KMS-11 (cell line): ENCODE data around the gene CHGA.

Source experiments
- H2AFZ ChIP-seq: fragments of 200-600 bp; sonication (generic); 2 replicates; pipeline ENCODE4 v1.6.1; 2016; ENCODE audit warnings: antibody characterized with exemption, mixed run types, low read depth
- H3K27ac ChIP-seq: fragments of 200-600 bp; sonication (generic); 2 replicates; pipeline ENCODE4 v1.6.1; 2016; ENCODE audit warnings: mild to moderate bottlenecking, mixed run types
- H3K27me3 ChIP-seq: fragments of 200-600 bp; sonication (generic); 2 replicates; pipeline ENCODE4 v1.6.1; 2017; ENCODE audit warnings: mild to moderate bottlenecking, low read depth, mixed run types, moderate library complexity; ENCODE audit not compliant: insufficient read depth
- H3K36me3 ChIP-seq: fragments of 200-600 bp; sonication (generic); 2 replicates; pipeline ENCODE4 v1.6.1; 2017; ENCODE audit warnings: mild to moderate bottlenecking, mixed run types; ENCODE audit not compliant: insufficient read depth
- H3K4me1 ChIP-seq: fragments of 200-600 bp; sonication (generic); 2 replicates; pipeline ENCODE4 v1.6.1; 2016; ENCODE audit warnings: mild to moderate bottlenecking, low read depth, mixed run types; ENCODE audit not compliant: poor library complexity, severe bottlenecking
- H3K4me2 ChIP-seq: fragments of 200-600 bp; sonication (generic); 2 replicates; pipeline ENCODE4 v1.7.0; 2016; ENCODE audit warnings: mild to moderate bottlenecking, mixed run types
- H3K4me3 ChIP-seq: fragments of 200-600 bp; sonication (generic); IDR thresholded peaks from 2 replicates; pipeline ENCODE4 v1.6.1; 2017; ENCODE audit warnings: low read depth, low read length, mixed read lengths; ENCODE audit not compliant: insufficient read depth
- H3K79me2 ChIP-seq: fragments of 200-600 bp; sonication (generic); 2 replicates; pipeline ENCODE4 v1.6.1; 2016; ENCODE audit warnings: low read depth, mixed run types; ENCODE audit not compliant: insufficient read depth
- H3K9ac ChIP-seq: fragments of 200-600 bp; sonication (generic); 2 replicates; pipeline ENCODE4 v1.6.1; 2016; ENCODE audit warnings: mild to moderate bottlenecking, mixed run types
- H4K20me1 ChIP-seq: fragments of 200-600 bp; sonication (generic); 2 replicates; pipeline ENCODE4 v1.6.1; 2016; ENCODE audit warnings: mild to moderate bottlenecking, mixed run types; ENCODE audit not compliant: insufficient read depth
- TF ChIP-seq, protein P1 (sequence below): fragments of 200-600 bp; sonication (generic); conservative IDR thresholded peaks from 2 replicates; pipeline ENCODE4 v1.6.1; 2017; ENCODE audit warnings: low read depth, mild to moderate bottlenecking, antibody characterized with exemption, low read length, moderate library complexity, mixed read lengths

The CHGA gene

DNA sequence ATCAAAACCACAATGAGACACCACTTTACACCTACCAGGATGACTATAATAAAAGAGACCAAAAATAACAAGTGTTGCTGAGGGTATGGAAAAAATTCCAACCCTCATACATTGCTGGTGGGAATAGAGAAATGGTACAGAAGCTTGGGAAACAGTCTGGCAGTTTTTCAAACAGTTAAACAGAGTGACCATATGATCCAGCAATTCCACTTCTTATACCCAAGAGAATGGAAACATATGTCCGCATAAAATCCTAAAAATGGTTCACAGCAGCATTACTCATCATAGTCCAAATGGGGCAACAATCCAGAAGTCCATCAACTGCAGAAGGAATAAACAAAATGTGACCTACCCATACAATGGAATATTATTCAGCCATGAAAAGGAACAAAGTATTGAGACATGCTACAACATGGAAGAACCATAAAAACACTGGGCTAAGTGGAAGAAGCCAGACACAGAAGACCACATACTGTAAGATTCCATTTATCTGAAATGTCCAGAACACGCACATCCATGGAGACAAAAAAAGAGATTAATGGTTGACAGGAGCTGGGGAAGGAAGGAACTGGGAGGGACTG is 44.5 kb downstream of the CHGA start:
- Histone ChIP-seq H4K20me1 (no peaks in the 10 kb centered on the region), H3K36me3 (no peaks in the 10 kb centered on the region), H3K27ac (no peak overlapping the region), H3K9ac (no peak overlapping the region), H2AFZ (no peak overlapping the region), H3K27me3 (no peaks in the 10 kb centered on the region), H3K4me2 (no peak overlapping the region), H3K4me1 (no peaks in the 10 kb centered on the region), H3K79me2 (no peaks in the 10 kb centered on the region), H3K4me3 (no peak overlapping the region)
- TF ChIP-seq, protein P1, sequence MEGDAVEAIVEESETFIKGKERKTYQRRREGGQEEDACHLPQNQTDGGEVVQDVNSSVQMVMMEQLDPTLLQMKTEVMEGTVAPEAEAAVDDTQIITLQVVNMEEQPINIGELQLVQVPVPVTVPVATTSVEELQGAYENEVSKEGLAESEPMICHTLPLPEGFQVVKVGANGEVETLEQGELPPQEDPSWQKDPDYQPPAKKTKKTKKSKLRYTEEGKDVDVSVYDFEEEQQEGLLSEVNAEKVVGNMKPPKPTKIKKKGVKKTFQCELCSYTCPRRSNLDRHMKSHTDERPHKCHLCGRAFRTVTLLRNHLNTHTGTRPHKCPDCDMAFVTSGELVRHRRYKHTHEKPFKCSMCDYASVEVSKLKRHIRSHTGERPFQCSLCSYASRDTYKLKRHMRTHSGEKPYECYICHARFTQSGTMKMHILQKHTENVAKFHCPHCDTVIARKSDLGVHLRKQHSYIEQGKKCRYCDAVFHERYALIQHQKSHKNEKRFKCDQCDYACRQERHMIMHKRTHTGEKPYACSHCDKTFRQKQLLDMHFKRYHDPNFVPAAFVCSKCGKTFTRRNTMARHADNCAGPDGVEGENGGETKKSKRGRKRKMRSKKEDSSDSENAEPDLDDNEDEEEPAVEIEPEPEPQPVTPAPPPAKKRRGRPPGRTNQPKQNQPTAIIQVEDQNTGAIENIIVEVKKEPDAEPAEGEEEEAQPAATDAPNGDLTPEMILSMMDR = no peak

DNA sequence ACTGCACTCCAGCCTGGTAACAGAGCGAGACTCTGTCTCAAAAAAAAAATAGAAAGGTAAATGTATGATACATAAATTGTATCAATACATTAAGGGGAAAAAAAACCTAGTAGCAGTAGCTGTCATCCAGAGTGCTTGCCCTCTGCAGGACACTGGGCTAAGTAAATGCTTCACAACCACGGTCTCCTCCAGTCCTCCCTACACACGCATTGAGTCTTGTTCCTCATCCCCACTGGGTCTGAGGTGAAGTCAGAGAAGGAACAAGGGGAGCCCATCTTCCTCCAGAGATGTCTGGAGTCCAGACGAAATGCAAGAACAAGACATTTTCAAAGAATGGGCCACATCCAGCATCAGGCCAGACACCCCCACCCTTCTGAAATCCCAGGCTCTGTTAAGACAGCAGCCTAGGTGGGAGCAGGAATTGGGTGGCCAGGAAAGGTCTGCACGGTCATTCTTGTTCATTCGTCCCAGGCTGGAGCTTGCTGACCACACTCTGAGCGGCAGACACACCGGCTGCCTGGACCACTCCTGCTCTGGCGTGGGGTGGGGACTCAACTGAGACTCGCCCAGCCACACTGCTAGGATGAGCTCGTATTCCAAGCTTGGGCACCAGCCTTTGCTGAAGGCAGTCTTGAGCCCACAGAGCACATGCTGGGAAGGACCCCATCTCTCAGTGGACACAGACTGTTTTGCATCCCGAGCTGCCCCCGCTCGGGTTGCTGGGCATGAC is 45.5 kb downstream of the CHGA start:
- no peak overlapping the region for H3K4me3 ChIP-seq
- no peaks in the 10 kb centered on the region for H3K27me3 ChIP-seq
- H2AFZ ChIP-seq = no peak overlapping the region
- no peaks in the 10 kb centered on the region for H3K36me3 ChIP-seq
- H3K27ac ChIP-seq = no peak overlapping the region
- H4K20me1 ChIP-seq = no peaks in the 10 kb centered on the region
- H3K4me2 ChIP-seq = no peak overlapping the region
- no peaks in the 10 kb centered on the region for H3K4me1 ChIP-seq
- H3K79me2 ChIP-seq = no peaks in the 10 kb centered on the region
- no peak overlapping the region for H3K9ac ChIP-seq
- TF ChIP-seq, protein P1 = no peak

DNA sequence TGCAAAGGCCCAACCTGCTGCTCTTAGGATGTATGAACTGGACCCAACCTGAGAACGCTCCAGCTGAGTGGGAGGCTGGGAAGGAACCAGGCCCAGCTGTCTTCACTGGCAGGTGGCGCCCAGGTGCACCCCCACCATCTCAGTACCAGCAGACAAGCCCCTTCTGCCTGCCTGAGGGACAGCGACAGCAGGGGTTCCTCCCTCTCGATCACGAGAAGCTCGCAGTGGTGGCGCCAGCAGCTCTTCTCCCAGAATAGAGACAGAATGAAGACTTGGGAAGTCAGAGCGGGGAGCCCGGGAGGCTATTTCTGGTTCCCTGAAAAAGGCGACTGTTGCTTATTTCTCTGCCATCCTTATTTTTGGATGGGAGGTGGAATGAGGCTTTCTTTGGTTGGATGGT is 46.5 kb downstream of the CHGA start:
- H4K20me1 ChIP-seq = no peaks in the 10 kb centered on the region
- no peak overlapping the region for H3K4me2 ChIP-seq
- TF ChIP-seq, protein P1 = no peak
- no peak overlapping the region for H3K4me3 ChIP-seq
- no peak overlapping the region for H2AFZ ChIP-seq
- H3K79me2 ChIP-seq = no peaks in the 10 kb centered on the region
- H3K36me3 ChIP-seq = no peaks in the 10 kb centered on the region
- H3K27ac ChIP-seq = no peak overlapping the region
- no peak overlapping the region for H3K9ac ChIP-seq
- no peaks in the 10 kb centered on the region for H3K27me3 ChIP-seq
- H3K4me1 ChIP-seq = no peaks in the 10 kb centered on the region

DNA sequence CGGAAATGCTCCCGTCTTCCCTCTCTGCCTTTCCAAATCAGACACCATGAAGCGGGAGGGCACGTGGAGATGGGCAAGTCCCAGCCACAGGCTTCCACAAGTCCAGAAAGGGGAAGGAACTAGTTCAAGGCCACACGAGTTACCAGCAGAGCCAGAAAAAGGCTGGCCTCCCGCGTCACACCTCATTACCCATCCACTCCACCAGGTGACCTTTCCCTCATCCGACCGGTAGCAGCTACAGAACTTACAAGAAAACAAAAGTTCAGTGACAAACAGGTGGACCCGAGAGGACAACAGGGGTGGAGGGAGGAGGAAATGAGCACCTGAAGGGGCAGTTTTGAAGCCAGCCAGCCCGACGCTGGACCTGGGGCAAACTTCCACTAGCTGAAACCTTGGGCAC is 46.9 kb downstream of the CHGA start:
- Histone ChIP-seq H4K20me1 (no peaks in the 10 kb centered on the region), H3K4me3 (no peak overlapping the region), H3K27ac (no peak overlapping the region), H3K27me3 (no peaks in the 10 kb centered on the region), H3K9ac (no peak overlapping the region), H3K4me2 (no peak overlapping the region), H2AFZ (no peak overlapping the region), H3K36me3 (no peaks in the 10 kb centered on the region), H3K79me2 (no peaks in the 10 kb centered on the region), H3K4me1 (no peaks in the 10 kb centered on the region)
- TF ChIP-seq, protein P1 = no peak
